Calu3 (cell line): ENCODE results near the gene ARID5B. TPM values are rescaled to one million over a fixed set of nuclear protein-coding genes. Genes with fewer than 3 reads are reported as not detected.

Source experiments
- BruUV-seq: library from RNA; stranded (reverse); fragments of 400-500 nt; replicated peaks from 2 replicates; lab custom pipeline; 2021; lab: Mats Ljungman, UMichigan
- CTCF ChIA-PET: fragments of 300-600 bp; sonication (Branson Sonifier 250); formaldehyde crosslinking; loops from one replicate; lab custom pipeline; 2022; ENCODE audit warnings: antibody characterized with exemption; lab: Charles Lee
- DNase-seq: peaks from one replicate; pipeline ENCODE4 v3.0.0; 2022
- H3K27ac Mint-ChIP-seq: one replicate; pipeline ENCODE4 v1.8.0; 2022; ENCODE audit warnings: mixed read lengths; ENCODE audit not compliant: unreplicated experiment
- H3K27me3 Mint-ChIP-seq: one replicate; pipeline ENCODE4 v1.8.0; 2022; ENCODE audit warnings: mixed read lengths; ENCODE audit not compliant: unreplicated experiment
- H3K36me3 Mint-ChIP-seq: one replicate; pipeline ENCODE4 v1.8.0; 2022; ENCODE audit warnings: mild to moderate bottlenecking, moderate library complexity, mixed read lengths; ENCODE audit not compliant: insufficient read depth, unreplicated experiment
- H3K4me1 Mint-ChIP-seq: one replicate; pipeline ENCODE4 v1.8.0; 2022; ENCODE audit warnings: mild to moderate bottlenecking, low read depth, mixed read lengths; ENCODE audit not compliant: unreplicated experiment
- H3K4me3 Mint-ChIP-seq: one replicate; pipeline ENCODE4 v1.8.0; 2022; ENCODE audit warnings: mild to moderate bottlenecking, low read depth, moderate library complexity, mixed read lengths; ENCODE audit not compliant: unreplicated experiment
- H3K9me3 Mint-ChIP-seq: one replicate; pipeline ENCODE4 v1.8.0; 2022; ENCODE audit warnings: low read depth, mixed read lengths; ENCODE audit not compliant: unreplicated experiment
- CTCF ChIP-seq: fragments of 200-600 bp; IDR thresholded peaks from one replicate; pipeline ENCODE4 v1.8.0; 2022; ENCODE audit warnings: antibody characterized with exemption; ENCODE audit not compliant: unreplicated experiment
- intact Hi-C: fragments of 100-400 bp; cut with micrococcal nuclease; formaldehyde crosslinking; loops from one replicate; pipeline ENCODE4 v1.10.0; 2022; ENCODE audit not compliant: unreplicated experiment
- total RNA-seq: library from RNA; stranded (reverse); gene quantifications from 2 replicates; pipeline ENCODE4 v1.2.3, GENCODE V29; 2022

The ARID5B gene
- total RNA-seq, 1 experiment from 2014 or later = 10.0 TPM

GRCh38 chr10:62127975-62128374 is 226.5 kb downstream of the ARID5B start:
- H3K27ac Mint-ChIP-seq = no peak overlapping the region
- intact Hi-C loops = no loop called here
- no TSS peak for BruUV-seq

GRCh38 chr10:62130948-62131347 is 229.4 kb downstream of the ARID5B start:
- no peak overlapping the region for H3K27ac Mint-ChIP-seq
- no peak for TF ChIP-seq CTCF
- no peak overlapping the region for H3K4me3 Mint-ChIP-seq
- CTCF ChIA-PET = interaction anchor here (1.2 kb wide), 1 partner anchor 12 kb away, joined by 4 read pairs; no protein-coding TSS in a partner anchor
- no peaks in the 10 kb centered on the region for H3K36me3 Mint-ChIP-seq
- peak; percentile 10 for DNase-seq
- no TSS peak for BruUV-seq
- peaks cover 2% of the 10 kb centered on the region for H3K9me3 Mint-ChIP-seq
- no peaks in the 10 kb centered on the region for H3K27me3 Mint-ChIP-seq
- H3K4me1 Mint-ChIP-seq = peaks cover 8% of the 10 kb centered on the region
- intact Hi-C loops = no loop called here

More at GRCh38 chr10:62127975-62128374, 226.5 kb downstream of the ARID5B start:
- TF ChIP-seq CTCF = no peak
- H3K27me3 Mint-ChIP-seq = no peaks in the 10 kb centered on the region
- no peak overlapping the region for H3K4me3 Mint-ChIP-seq
- H3K36me3 Mint-ChIP-seq = no peaks in the 10 kb centered on the region
- peaks cover 8% of the 10 kb centered on the region for H3K4me1 Mint-ChIP-seq
- no peak for DNase-seq
- CTCF ChIA-PET = no interaction called here
- peaks cover 2% of the 10 kb centered on the region for H3K9me3 Mint-ChIP-seq

GRCh38 chr10:62131724-62132123 is 230.2 kb downstream of the ARID5B start:
- TF ChIP-seq CTCF = no peak
- no peaks in the 10 kb centered on the region for H3K36me3 Mint-ChIP-seq
- intact Hi-C loops = no loop called here
- H3K4me3 Mint-ChIP-seq = no peak overlapping the region
- no peak overlapping the region for H3K27ac Mint-ChIP-seq
- DNase-seq = no peak
- no TSS peak for BruUV-seq
- H3K9me3 Mint-ChIP-seq = peaks cover 2% of the 10 kb centered on the region
- H3K27me3 Mint-ChIP-seq = no peaks in the 10 kb centered on the region
- peaks cover 8% of the 10 kb centered on the region for H3K4me1 Mint-ChIP-seq
- CTCF ChIA-PET = interaction anchor here (1.2 kb wide), 1 partner anchor 13 kb away, joined by 4 read pairs; no protein-coding TSS in a partner anchor

GRCh38 chr10:62133618-62134017 is 232.1 kb downstream of the ARID5B start:
- no TSS peak for BruUV-seq
- peaks cover 2% of the 10 kb centered on the region for H3K9me3 Mint-ChIP-seq
- no peak overlapping the region for H3K4me3 Mint-ChIP-seq
- H3K27ac Mint-ChIP-seq = no peak overlapping the region
- CTCF ChIA-PET = no interaction called here
- DNase-seq = no peak
- peaks cover 8% of the 10 kb centered on the region for H3K4me1 Mint-ChIP-seq
- H3K36me3 Mint-ChIP-seq = no peaks in the 10 kb centered on the region
- no peaks in the 10 kb centered on the region for H3K27me3 Mint-ChIP-seq
- TF ChIP-seq CTCF = no peak
- intact Hi-C loops = no loop called here
